Measurements from ENCODE around the gene LMNTD2. TPM values are rescaled to one million over a fixed set of nuclear protein-coding genes. Genes with fewer than 3 reads are reported as not detected.
A peak's percentile ranks its signal among the peaks of the same experiment; 100 is the strongest.

The LMNTD2 gene
- total RNA-seq, 1 experiment from 2014 or later = 4.0 TPM

GRCh38 chr11:563066-563811, 2.7 kb upstream of the LMNTD2 start:
- no peak overlapping the region for H3K4me3 Mint-ChIP-seq
- DNase-seq (ENCODE audit: low spot score) (no peak), ATAC-seq (no peak)
- H3K4me1 Mint-ChIP-seq = peaks cover 34% of the 10 kb centered on the region
- peaks cover 7% of the 10 kb centered on the region for H3K27me3 Mint-ChIP-seq (ENCODE audit: low read depth)
- H3K36me3 Mint-ChIP-seq = 0 out of 2 replicates have a peak, but pooled peaks cover 3% of the 10 kb centered on the region
- POLR2A ChIA-PET = no interaction called here
- CTCF ChIA-PET = no interaction called here
- TF ChIP-seq ZMAT4 (CRISPR knock-in tag; IDR thresholded peaks at IDR 0.05) (no peak), E2F4 (CRISPR knock-in tag; IDR thresholded peaks at IDR 0.05; ENCODE audit: borderline replicate concordance, low read depth) (no peak), E2F5 (CRISPR knock-in tag; IDR thresholded peaks at IDR 0.05) (no peak), CBFB (CRISPR knock-in tag; IDR thresholded peaks at IDR 0.05; ENCODE audit: low read depth) (no peak), RELA (CRISPR knock-in tag; IDR thresholded peaks at IDR 0.05; ENCODE audit: borderline replicate concordance) (no peak), IRF2 (CRISPR knock-in tag; IDR thresholded peaks at IDR 0.05; ENCODE audit: borderline replicate concordance, low read depth) (no peak), ZBTB21 (CRISPR knock-in tag; IDR thresholded peaks at IDR 0.05; ENCODE audit: borderline replicate concordance) (no peak), USF1 (CRISPR knock-in tag; IDR thresholded peaks at IDR 0.05) (no peak), KAT7 (CRISPR knock-in tag; IDR thresholded peaks at IDR 0.05; ENCODE audit: borderline replicate concordance) (no peak), RORB (CRISPR knock-in tag; IDR thresholded peaks at IDR 0.05) (no peak), MAX (CRISPR knock-in tag; IDR thresholded peaks at IDR 0.05) (no peak)
- H3K9me3 Mint-ChIP-seq = no peaks in the 10 kb centered on the region
- peak overlapping the region; percentile 71; the same call in 1 of the 2 replicates for H3K27ac Mint-ChIP-seq

- no peak for ATAC-seq
- H3K4me3 Mint-ChIP-seq = peak overlapping the region; percentile 87
- H3K27ac Mint-ChIP-seq = no peak overlapping the region
- H3K9me3 Mint-ChIP-seq = no peaks in the 10 kb centered on the region
- peaks cover 15% of the 10 kb centered on the region for H3K27me3 Mint-ChIP-seq (ENCODE audit: low read depth)
- DNase-seq (ENCODE audit: low spot score) = no peak
- H3K4me1 Mint-ChIP-seq = peaks cover 31% of the 10 kb centered on the region
- ChIA-PET CTCF (interaction anchor here (1.4 kb wide), 1 partner anchor 160 kb away, joined by 3 read pairs; no protein-coding TSS in a partner anchor), POLR2A (no interaction called here)
- 0 out of 2 replicates have a peak, but pooled peaks cover 3% of the 10 kb centered on the region for H3K36me3 Mint-ChIP-seq
- no peak for TF ChIP-seq ZNF263 (CRISPR knock-in tag; IDR thresholded peaks at IDR 0.05; ENCODE audit: low read depth)
- TF ChIP-seq CTCF (IDR thresholded peaks at IDR 0.05) = no peak
- TF ChIP-seq ELF4 (CRISPR knock-in tag; IDR thresholded peaks at IDR 0.05; ENCODE audit: low read depth) = no peak
- TF ChIP-seq RORB (CRISPR knock-in tag; IDR thresholded peaks at IDR 0.05) = no peak
- no peak for TF ChIP-seq NR2C2 (CRISPR knock-in tag; IDR thresholded peaks at IDR 0.05)
- no peak for TF ChIP-seq NFYB (CRISPR knock-in tag; conservative IDR thresholded peaks at IDR 0.05; ENCODE audit: low read depth)
- no peak for TF ChIP-seq ATF3 (CRISPR knock-in tag; conservative IDR thresholded peaks at IDR 0.05)
- TF ChIP-seq CBFB (CRISPR knock-in tag; IDR thresholded peaks at IDR 0.05; ENCODE audit: low read depth) = no peak
- TF ChIP-seq ZNF532 (CRISPR knock-in tag; IDR thresholded peaks at IDR 0.05; ENCODE audit: borderline replicate concordance) = no peak
- no peak for TF ChIP-seq ERG (CRISPR knock-in tag; IDR thresholded peaks at IDR 0.05)
- TF ChIP-seq ZNF396 (CRISPR knock-in tag; IDR thresholded peaks at IDR 0.05; ENCODE audit: borderline replicate concordance) = no peak
These were observed 1.6 kb upstream of the LMNTD2 start for GRCh38 chr11:562046-562645.

Measured in WTC11 (cell line).